GM19452 (cell line): ENCODE measurements around the gene TTC16.

Experiments
- ATAC-seq: cut with Tn5 transposase; IDR thresholded peaks from one replicate; pipeline ENCODE4 v1.9.1; 2021; ENCODE audit not compliant: unreplicated experiment

Gene TTC16

GRCh38 chr9:127720031-127720864 is 4.4 kb downstream of the TTC16 start:
- no peak for ATAC-seq

DNA sequence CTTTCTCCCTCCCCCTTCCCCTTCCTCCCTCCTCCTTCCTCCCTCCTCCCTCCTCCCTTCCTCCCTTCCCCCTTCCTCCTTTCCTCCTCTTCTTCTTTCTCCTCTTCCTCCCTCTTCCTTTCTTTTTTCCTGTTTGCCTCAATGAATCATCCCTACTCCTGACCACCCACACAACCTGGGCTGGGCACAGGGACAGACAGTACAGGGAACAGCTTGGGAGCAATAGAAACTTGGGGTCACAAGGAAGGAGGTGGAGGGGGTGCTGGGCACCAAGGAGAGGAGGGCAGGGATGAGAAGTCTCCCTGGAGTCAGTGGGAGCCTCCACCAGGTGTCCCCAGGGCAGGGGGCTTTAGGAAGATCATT is 5.0 kb downstream of the TTC16 start:
- no peak for ATAC-seq

DNA sequence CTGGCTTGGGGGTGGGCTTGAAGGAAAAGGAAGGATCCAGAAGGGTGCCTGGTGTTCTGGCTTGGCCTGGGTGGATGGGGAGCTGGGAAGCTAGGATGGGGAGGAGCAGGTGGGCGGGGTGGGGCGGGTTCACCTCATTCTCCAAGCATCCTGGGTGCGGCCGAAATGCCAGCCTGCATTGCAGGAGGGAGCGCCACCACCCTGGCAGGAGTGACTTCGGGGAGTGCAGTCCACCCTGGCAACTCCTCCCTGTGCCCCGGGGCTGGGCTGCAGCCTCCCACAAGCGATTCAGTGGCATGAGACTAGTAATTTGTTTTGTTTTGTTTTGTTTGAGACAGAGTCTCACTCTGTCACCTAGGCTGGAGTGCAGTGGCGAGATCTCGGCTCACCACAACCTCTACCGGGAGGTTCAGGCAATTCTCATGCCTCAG is 5.5 kb downstream of the TTC16 start:
- no peak for ATAC-seq

- ATAC-seq = no peak
These were observed 6.3 kb downstream of the TTC16 start for GRCh38 chr9:127722055-127722745.

DNA sequence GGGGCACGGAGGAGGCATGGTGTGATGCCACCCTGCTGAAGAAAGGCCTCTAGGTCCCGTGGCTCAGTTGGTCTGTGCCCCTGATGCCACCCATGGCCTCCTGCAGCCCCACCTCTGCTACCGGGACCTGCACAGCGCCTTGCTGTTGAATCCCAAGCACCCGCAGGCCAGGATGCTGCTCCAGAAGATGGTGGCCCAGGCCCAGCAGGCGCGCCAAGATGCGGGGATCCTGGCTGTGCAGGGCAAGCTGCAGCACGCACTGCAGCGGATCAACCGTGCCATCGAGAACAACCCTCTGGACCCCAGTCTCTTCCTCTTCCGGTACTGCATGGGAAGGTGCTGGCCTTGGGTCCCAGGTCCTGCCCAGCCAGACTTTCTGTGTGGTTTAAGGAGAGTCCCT is 7.1 kb downstream of the TTC16 start:
- ATAC-seq = no peak

GRCh38 chr9:127723444-127723843 is 7.6 kb downstream of the TTC16 start:
- no peak for ATAC-seq

DNA sequence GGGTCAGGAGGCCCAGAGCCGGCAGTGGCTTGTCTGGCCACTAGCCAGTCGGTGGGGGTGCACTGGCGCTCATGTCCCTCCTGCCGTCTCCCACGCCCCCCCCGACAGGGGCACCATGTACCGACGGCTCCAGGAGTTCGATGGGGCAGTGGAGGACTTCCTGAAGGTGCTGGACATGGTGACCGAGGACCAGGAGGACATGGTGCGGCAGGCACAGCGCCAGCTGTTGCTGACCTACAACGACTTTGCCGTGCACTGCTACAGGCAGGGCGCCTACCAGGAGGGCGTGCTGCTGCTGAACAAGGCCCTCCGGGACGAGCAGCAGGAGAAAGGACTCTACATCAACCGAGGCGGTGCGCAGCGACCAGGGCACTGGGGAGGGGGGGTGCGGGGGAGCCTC is 8.1 kb downstream of the TTC16 start:
- ATAC-seq = no peak

- no peak for ATAC-seq
These were observed 11.0 kb downstream of the TTC16 start for GRCh38 chr9:127726871-127727270.

GRCh38 chr9:127728808-127729207 is 12.9 kb downstream of the TTC16 start:
- no peak for ATAC-seq

DNA sequence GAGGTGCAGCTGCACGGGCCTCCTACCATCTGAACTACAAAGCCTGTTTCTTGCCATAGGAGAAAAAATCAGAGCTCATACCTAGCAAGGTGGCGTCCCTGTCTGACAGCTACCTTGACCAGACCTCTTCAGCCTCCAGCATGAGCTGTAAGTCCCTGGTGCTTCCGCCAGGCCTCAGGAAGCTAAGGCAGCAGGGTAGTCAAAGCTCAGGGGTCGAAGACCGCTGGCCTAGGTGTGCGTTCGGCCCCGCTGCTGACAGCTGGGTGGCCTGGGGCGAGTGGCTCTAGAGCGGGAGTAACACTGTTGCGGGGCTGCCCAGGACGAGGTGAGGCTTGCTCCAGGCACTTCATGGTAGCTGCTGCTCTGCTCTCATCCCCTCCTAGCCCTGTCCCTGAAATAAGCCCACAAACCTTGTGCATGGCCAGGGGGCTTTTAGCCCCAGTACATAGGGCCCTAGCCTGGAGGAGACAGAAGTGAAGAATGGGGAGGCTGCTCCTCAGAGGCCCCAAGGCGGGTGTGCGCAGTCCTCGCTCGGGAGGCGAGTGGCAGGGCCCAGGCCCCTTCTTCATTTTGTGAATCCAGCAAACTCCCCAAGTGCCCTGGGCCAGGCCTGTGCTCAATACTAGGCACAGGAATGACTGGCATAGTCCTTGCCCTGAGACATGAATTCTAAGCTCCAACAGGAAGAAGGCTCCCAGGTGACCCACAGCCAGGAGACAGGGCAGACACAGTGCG is 13.8 kb downstream of the TTC16 start:
- no peak for ATAC-seq

GRCh38 chr9:127730262-127730661 is 14.4 kb downstream of the TTC16 start:
- no peak for ATAC-seq

DNA sequence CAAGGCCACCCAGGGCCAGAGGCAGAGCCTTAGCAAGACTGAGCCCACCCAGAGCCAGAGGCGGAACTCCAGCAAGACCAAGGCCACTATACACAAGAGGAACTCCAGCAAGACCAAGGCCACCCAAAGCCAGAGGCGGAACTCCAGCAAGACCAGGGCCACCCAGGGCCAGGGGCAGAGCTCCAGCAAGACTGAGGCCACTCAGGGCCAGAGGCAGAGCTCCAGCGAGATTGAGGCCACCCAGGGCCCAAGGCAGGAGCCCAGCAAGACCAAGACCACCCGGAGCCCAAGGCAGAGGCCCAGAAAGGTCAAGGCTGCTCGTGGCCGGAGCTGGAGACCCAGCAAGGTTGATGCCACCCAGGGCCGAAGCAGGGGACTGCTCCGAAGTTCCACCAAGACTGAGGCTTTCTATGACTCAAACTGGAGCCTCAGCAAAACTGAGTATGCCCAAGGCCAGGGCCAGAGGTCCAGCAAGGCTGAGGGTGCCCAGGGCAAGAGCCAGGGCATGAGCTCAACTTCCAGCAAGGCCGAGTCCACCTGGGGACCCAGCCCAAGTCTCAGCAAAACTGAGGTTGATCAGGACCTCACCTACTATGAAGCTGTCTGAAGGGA is 15.0 kb downstream of the TTC16 start:
- ATAC-seq = no peak

DNA sequence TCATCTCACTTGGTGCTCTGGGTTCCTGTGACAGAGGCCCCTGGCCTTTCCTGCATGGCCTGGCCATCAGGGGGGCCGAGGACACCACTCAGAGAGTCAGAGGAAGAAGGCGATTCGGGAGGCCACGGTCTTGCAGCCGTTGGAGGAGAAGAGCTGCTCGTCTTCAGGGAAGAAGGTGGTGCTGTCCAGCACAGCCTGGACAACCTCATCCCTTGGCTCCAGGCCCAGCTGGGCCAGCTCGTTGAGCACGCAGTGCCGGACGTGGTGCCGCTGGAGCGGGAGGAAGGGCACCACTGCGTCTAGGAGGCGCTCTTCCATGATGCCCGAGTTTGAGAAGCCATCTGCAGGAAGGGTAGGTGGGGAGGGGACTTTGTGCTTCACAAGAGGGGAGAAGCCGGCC is 16.1 kb downstream of the TTC16 start:
- ATAC-seq = no peak

DNA sequence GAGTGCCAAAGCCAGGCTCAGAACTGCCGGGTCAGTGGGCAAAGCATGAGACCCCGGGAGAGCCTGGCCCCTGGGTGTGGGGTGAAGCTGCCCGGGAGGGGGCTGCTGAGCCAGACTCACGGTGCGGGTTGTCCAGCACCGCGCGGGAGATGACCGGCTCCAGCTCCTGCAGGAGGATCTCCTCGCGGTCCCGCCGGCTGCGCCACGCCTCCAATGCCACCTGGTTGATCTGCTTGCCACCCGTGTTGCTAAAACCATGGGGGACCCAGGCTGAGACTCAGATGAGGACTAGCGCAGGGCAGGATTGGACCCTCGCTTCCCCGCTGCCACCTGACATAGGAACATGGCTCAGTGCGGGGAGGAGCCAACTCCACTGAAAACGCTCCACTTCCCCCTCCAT is 16.6 kb downstream of the TTC16 start:
- ATAC-seq = no peak

- no peak for ATAC-seq
These were observed 17.7 kb downstream of the TTC16 start for GRCh38 chr9:127733614-127734013.

- ATAC-seq = no peak
These were observed 18.4 kb downstream of the TTC16 start for GRCh38 chr9:127734247-127734746.

DNA sequence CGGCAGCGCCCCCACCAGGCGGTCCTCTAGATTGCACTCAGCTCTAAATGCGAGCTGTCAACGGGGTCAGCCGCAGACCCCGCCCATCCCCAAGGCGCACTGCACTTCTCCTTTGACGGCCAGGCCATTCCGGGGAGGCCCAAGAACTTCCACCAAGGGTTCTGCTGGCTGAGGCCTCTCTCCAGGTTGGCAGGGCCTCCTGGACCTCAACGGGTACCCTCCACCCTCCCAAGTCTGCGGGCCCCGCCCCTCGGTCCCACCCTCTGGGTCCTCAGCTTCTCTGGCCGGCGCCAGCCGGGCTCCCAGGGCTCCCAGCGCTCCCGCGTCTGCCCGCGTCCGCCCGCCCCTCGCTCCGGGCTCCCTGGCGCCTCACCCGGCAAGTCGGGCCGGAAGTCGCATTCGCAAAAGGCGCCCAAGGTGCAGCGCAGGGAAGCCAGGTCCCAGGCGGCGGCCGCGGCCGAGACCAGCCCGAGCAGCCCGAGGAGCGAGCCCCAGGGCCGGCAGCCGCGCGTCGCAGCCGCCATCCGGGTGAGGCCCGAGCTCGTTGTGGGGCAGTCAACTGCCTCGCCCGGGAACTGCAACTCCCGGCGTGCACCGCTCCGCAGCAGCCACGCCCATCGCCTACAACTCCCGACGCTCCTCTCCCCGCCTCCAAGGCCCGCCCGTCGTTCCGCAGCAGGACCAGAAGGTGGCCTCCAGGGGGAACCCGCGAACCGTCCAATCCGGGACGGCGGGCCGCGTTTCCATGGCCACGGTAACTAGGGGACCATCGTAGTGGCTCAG is 19.1 kb downstream of the TTC16 start, which contains the start of gene TOR2A:
TOR2A (minus strand) TSS at position 548 of the 783 bp plus-strand sequence; CDS start at position 524, 24 bp downstream.
- ATAC-seq = peak; percentile 80

DNA sequence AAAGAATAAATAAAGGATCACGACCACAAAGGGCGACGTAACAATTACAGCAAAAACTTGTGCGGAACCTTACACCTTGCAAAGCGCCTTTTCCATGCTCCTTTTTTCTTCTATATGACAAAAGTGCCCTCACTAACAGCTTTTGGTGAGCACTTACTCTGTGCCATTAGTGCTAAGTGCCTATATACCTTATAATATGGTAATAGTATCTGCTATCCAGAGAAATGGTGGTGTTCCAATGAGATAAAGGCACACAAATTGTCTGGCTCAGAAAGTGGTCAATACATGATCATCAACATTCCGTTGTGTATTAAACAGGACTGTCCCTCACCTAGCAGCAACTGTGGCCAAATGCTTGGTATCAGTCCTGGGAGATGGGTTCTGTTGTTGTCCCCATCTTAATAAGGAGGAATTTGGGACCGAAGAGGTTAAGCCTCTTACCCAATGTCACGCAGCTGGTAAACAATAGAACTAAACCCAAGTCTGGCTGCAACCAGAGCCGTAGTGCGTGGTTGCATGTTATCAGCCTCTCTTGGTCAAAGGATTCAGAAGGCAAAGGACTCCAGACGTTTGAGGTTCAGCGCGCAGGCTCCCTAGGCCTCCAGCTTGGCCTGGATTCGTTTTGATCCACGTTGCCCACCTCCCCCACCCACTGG is 19.8 kb downstream of the TTC16 start:
- peak; percentile 8 for ATAC-seq

GRCh38 chr9:127738666-127739065 is 22.8 kb downstream of the TTC16 start:
- no peak for ATAC-seq
